MM.1S (cell line): ENCODE measurements around the gene HMGN2.

Experiments used
- EZH2 ChIP-seq: fragments of 300-600 bp; sonication (generic); optimal IDR thresholded peaks from 2 replicates; pipeline ENCODE3; 2017; ENCODE audit warnings: low read depth, mild to moderate bottlenecking, antibody characterized with exemption, low read length, mixed read lengths
- EZH2phosphoT487 ChIP-seq: fragments of 300-600 bp; sonication (generic); IDR thresholded peaks from 2 replicates; pipeline ENCODE4 v1.6.1; 2018; ENCODE audit warnings: antibody characterized with exemption, low read length
- TF ChIP-seq, protein P1 (sequence below): fragments of 300-600 bp; sonication (generic); IDR thresholded peaks from 2 replicates; pipeline ENCODE4 v1.5.1; 2016; ENCODE audit warnings: antibody characterized with exemption, low read length, mixed read lengths

DNA sequence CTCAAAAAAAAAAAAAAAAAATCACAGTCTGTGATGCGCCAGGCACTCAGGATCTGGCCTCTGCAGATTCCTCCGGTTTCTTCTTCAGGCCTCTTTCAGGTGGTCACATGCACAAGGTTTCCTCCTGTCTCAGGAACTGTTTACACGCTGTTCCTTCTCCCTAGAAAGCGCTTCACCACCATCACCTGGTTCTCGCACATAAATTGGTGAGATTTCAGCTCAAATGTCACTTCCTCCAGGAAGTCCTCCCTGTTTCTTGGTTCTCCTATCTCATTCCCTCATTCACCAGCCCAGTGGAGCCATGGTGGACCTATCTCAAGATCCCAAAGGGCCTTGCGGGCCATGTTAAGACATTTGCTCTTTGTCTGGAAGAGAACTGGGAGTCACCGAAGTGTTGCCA lies 26.7 kb downstream of the HMGN2 start:
- TF ChIP-seq, protein P1, sequence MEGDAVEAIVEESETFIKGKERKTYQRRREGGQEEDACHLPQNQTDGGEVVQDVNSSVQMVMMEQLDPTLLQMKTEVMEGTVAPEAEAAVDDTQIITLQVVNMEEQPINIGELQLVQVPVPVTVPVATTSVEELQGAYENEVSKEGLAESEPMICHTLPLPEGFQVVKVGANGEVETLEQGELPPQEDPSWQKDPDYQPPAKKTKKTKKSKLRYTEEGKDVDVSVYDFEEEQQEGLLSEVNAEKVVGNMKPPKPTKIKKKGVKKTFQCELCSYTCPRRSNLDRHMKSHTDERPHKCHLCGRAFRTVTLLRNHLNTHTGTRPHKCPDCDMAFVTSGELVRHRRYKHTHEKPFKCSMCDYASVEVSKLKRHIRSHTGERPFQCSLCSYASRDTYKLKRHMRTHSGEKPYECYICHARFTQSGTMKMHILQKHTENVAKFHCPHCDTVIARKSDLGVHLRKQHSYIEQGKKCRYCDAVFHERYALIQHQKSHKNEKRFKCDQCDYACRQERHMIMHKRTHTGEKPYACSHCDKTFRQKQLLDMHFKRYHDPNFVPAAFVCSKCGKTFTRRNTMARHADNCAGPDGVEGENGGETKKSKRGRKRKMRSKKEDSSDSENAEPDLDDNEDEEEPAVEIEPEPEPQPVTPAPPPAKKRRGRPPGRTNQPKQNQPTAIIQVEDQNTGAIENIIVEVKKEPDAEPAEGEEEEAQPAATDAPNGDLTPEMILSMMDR: no peak
- TF ChIP-seq EZH2phosphoT487 (no peak), EZH2 (no peak)
